Raji (cell line): Measurements from ENCODE around the gene SMYD5.

Experiments
- POLR2A ChIP-seq: IDR thresholded peaks from 2 replicates; pipeline ENCODE4 v1.6.1; 2011; ENCODE audit warnings: low read depth, low read length, control low read depth; ENCODE audit not compliant: insufficient read depth

SMYD5 gene

GRCh38 chr2:73203055-73203681, 10.9 kb upstream of the SMYD5 start:
- TF ChIP-seq POLR2A: no peak

DNA sequence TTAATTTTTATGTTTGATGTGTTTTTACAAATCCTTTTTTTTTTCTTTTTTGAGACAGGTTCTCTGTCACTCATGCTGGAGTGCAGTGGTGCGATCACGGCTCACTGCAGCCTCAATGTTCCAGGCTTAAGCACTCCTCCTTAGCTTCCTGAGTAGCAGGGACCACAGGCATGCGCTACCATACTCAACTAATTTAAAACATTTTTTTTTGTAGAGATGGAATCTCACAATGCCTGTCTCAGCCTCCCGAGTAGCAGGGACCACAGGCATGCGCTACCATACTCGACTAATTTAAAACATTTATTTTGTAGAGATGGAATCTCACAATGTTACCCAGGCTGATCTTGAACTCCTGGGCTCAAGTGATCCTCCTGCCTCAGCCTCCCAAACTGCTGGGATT, 8.4 kb upstream of the SMYD5 start:
- no peak for TF ChIP-seq POLR2A

DNA sequence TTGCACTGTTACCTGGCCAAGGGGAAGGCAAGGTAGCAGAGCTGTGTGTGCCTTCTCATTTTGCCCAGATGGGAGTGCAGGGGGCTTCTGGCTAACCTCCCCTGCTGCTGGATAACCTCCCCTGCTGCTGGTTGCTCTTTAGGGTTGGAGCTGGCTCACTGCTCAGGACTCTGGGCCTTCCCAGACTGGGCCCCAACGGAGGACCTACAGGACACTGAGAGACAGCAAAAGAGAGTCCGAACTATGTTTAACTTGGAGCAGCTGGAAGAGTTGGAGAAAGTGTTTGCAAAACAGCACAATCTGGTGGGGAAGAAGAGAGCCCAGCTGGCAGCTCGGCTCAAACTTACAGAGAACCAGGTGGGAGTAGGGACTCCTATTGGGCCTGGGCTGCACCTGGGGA, 5.8 kb upstream of the SMYD5 start:
- no peak for TF ChIP-seq POLR2A

- TF ChIP-seq POLR2A: no peak
These were observed 4.0 kb upstream of the SMYD5 start for GRCh38 chr2:73210019-73210418.

GRCh38 chr2:73210696-73211095, 3.3 kb upstream of the SMYD5 start:
- TF ChIP-seq POLR2A: no peak

- no peak for TF ChIP-seq POLR2A
These were observed 2.0 kb upstream of the SMYD5 start for GRCh38 chr2:73212098-73212447.

DNA sequence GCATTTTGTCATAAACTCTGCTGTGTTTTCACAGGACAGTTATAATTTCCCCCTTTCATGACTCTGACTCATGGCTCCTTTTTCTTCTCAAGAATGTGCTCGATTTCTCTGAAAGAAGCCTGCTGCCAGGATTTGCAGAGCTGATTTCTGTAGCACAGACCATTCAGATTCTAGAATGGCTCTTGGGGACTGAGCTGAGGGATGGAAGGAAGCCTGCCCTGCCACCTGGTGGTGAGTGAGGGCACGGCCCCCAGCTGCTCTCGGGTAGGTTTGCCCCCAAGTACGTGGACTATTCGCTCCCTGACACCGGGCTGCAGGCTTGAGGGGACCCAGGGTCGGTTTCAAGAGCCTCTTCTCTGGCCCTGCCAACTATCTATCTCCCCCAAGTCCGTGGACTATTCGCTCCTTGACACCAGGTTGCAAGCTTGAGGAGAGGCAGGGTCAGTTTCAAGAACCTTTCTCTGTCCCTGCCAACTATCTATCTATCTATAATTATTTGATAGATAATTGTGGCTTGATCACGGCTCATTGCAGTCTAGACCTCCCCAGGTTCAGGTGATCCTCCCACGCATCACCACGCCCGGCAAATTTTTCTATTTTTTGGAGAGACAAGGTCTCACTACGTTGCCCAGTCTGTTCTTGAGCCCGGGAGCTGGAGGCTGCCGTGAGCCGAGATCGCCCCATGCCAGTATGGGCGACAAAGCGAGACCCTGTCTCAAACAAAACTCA, 1.4 kb upstream of the SMYD5 start:
- TF ChIP-seq POLR2A: no peak

DNA sequence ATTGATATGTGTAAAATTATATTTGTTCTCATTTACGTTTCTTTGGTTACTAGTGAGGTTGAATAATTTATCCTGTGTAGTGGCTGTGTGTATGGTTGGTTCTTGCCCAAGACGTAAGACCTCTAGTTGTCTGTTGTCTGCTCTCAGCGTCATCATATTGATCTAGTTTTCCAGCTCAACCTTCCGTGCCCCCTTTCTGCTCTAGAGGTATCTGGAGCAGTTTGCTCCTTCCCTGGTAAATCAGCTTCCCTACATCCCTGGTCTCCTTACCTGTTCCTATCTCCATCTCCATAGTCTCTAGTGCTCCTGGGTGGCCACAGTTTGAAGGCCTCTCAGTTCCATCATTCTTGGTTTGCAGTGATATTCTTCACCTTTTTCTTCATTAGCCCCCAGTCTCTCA, 1.2 kb downstream of the SMYD5 start:
- TF ChIP-seq POLR2A: no peak

GRCh38 chr2:73217160-73217559, 3.1 kb downstream of the SMYD5 start:
- TF ChIP-seq POLR2A: no peak

- TF ChIP-seq POLR2A: no peak
These were observed 3.8 kb downstream of the SMYD5 start for GRCh38 chr2:73217826-73218225.

- no peak for TF ChIP-seq POLR2A
These were observed 4.3 kb downstream of the SMYD5 start for GRCh38 chr2:73218298-73218697.

DNA sequence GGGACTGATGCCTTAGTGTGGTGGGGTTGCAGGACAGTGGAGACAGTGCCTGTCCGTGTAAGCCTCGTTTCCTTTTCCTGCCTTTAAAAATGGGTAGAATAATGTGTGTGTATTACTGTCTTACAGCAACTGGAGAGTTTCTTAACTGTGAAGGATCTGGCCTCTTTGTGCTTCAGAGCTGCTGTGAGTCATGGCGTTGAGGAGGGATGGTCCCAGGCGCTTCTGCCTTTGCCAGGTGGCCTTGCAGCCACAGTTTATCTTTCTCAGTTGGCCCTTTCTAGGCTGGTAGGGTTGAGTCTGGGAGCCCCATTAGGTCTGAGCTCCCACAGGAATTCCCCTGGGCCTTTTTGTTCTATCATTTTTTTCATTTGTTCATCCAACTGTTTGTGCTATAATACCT, 9.8 kb downstream of the SMYD5 start:
- no peak for TF ChIP-seq POLR2A

DNA sequence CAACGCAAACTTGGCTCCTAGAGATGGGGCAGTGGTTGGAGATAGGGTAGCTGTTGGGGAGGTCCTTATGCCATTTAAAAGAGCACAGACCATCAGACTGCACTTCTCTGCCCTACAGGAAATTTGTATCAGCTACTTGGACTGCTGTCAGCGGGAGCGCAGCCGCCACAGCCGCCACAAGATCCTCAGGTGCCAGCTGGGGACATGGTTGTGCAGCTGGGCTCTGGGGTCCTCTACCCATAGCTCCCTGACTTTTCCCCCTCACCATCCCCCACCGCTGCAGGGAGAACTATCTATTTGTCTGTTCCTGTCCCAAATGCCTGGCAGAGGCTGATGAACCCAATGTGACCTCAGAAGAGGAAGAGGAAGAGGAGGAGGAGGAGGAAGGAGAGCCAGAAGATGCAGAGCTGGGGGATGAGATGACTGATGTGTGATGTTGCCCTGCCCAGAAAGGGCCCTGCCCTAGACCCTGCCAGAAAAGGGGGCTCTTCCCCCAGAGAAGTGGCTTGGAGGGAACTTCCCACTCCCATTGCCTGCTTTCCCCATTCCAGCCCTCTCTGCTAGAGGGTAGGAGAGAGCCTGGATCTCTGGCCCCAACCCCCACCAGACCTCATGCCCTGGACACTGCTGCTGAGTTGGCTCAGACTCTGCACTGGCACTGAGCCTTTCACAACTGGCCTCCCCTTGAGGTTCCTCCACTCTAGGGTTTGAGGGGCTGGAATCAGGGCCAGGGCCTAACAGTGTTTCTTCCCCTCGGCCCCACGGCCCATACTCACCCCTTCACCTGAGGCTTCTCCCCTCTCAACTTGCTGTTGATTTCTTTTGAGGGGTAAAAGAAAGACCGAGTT, 11.7 kb downstream of the SMYD5 start:
- TF ChIP-seq POLR2A: no peak

DNA sequence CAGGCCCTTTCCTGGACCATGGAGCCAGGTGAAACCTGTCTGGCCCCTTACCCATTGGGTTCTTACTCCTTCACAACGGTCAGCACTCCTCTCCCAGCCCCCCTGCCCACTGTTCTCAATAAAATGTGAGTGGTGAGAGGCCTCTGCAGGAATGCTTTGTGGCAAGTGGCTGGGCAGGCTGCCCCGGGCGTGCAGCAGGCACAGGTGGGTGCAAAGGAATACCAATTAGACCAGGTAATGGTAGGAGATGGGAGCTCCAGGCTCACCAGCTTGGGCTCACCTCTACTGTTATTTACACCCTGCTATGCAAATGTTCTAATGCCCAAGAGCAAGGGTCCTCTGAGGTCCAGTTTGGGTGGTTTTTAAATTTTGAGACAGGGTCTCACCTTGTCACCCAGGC, 13.0 kb downstream of the SMYD5 start:
- no peak for TF ChIP-seq POLR2A

DNA sequence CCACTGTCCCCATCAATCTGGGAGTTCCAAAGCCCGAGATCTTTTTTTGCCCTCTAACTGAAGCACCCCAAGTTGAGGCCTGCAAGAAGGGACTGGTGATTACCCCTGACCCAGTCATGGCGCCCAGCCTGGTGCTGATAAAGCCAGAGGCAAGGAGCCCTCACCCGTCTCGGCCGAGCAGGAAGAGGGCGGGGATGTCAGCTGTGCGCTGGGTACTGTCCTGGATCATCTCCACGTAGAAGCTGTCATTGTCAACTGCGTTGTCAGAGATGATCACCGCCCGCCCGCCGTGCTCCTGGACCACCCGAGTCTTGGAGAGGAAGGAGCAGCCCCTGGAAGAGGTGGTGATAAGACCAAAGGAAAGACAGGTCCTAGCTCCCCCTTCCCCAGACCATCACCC, 14.6 kb downstream of the SMYD5 start:
- TF ChIP-seq POLR2A: no peak
